ENCODE results near the gene CTCF.

The CTCF gene

GRCh38 chr16:67666559-67667452 lies 104.5 kb downstream of the CTCF start, which contains the start of the genes C16orf86 and ENKD1:
TSS of gene C16orf86 (plus strand) at chr16:67666814. CDS start at chr16:67666971, 157 bp downstream.
TSS of gene ENKD1 (minus strand) at chr16:67666750. CDS start at chr16:67666442, 308 bp downstream.
- DNase-seq = peak; percentile 86

DNA sequence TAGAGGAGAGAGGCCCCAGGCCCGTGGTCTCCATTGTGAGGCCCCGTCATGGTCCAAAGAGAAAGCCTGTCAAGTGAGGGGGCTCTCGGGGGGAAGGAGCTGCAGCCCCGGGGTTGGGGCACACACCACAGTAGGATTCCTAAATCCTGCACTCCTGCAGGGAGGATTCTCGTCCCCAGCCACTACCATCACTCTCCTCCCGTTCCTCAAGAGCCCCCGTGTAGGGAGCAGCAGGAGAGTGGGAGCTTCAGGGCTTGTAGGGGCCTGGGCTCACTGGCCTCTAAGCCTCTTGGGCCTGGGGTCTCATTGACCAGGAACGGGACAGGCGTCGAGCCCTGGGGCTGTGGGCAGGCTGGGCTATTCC lies 105.1 kb downstream of the CTCF start:
- DNase-seq = no peak

- DNase-seq = peak; percentile 88
Measured at GRCh38 chr16:67667817-67668494, 105.6 kb downstream of the CTCF start.

- DNase-seq = peak; percentile 29
Measured at GRCh38 chr16:67668495-67669157, 106.3 kb downstream of the CTCF start.

DNA sequence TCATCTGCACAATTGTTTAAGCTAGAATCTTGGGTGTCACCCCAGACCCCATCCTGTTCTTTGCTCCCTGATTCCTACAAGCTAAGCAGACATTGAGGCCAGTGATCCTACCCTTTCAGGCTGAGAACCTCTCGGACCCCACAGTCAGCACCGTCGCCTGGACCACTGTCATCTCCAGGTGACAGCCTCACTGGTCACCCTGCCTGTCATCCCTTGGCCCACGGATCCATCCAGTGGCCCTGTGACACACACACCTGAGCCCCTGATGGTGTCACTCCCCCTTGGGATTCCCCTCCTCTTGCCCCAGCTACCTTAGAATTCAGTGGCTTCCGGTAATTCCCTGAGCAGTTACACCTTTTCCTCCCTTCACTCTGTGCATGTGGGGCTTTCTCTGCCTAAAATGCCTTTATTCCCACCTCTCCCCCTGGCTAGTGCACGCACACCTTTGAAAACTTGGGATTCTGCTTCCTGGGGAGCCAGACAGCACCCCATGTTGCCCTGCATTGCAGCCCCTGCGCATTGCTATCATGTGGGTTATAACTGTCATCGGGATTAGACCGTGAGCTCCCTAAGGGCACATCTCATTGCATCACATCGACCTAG lies 107.3 kb downstream of the CTCF start:
- no peak for DNase-seq

GRCh38 chr16:67672306-67672705 lies 110.0 kb downstream of the CTCF start:
- DNase-seq = no peak

GRCh38 chr16:67672739-67673662 lies 110.7 kb downstream of the CTCF start:
- peak; percentile 65 for DNase-seq

DNA sequence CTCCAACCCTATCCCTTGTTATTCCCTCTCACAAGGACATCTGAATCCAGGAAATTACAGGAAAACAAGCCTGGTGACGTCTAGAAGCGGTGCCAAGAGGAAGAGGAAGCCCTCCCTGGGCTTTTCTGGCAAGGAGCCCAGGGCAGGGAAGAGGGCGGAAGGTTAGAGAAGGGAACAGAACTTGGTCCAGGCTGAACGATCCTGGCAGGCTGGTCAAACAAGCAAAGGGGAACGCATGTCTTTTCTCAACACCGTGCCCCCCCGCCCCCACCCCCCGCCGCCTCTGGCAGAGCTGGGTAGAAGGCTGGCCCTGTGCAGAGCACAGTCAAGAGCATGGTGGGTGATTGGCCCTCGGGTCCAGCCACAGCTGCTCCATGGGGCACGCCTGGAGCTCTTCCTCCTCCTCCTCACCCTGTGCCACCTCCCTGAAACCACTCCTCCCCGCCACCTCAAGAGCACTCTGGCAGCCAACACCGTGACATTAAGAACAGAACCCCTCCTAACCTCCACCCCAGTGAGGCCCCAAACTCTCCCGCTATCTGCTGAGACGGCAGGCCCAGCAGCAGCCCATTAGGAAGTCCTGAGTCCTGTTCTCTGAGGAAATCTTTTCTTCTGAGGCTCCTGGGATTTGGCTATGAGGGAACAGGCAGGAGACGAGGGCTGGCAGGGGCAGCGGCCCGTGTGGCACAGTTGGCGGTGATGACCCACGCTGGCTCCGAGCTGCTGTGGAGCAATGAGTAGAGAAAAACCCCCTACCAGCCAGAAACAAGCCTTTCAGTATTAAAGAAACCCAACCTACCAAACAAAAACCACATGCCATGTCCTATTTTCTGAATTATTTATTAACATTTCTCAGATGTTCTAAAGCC lies 111.6 kb downstream of the CTCF start:
- no peak for DNase-seq

DNA sequence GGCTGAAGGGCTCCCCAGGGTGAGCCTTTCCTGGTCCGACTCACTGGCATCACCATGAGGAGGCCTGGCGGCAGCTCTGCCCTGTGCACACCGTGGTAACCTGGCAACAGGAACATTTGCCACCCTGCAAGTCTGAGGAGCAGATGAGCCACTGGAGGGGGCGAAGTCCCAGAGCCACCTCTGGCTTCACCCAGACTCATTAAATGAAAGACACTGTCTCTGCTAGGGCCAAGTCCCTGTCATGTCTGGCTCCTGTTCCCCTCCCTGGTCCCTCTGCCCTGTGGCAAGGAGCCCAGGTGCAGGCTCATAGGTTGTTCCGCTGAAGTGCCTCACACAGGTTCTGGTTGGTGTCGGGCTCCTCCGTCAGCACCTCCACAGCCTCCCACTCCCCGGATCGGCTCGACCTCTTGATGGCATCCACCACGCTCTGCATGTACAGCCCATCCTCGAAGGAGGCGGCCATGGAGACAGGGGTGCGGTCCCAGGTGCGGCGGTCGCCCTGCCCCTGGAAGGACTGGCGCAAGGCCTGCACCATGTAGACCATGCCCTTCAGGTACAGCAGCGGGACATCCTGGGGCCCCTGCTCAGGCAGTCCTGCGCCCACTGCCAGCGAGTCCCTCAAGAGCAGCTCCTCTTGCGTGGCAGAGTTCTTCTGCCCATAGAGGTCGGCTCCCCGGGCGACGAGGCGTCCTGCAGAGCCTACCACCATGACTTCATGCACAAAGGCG lies 112.7 kb downstream of the CTCF start:
- DNase-seq = no peak

GRCh38 chr16:67675579-67675935 lies 113.2 kb downstream of the CTCF start:
- DNase-seq = no peak

DNA sequence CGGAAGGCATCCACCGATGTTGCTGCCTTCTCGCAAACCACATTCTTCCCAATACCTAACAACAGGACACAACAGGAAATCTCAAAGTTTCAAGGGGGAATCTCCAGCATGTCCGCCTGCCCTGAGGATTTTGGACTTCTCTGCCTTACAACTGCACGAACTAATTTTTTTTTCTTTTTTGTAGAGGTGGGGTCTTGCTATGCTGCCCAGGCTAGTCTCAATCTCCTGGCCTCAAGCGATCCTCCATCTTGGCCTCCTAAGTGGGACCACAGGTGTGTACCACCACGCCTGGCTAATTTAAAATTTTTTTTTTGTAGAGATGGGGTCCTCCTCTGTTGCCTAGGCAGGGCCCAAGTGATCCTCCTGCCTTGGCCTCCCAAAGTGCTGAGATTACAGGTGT lies 113.7 kb downstream of the CTCF start:
- no peak for DNase-seq

DNA sequence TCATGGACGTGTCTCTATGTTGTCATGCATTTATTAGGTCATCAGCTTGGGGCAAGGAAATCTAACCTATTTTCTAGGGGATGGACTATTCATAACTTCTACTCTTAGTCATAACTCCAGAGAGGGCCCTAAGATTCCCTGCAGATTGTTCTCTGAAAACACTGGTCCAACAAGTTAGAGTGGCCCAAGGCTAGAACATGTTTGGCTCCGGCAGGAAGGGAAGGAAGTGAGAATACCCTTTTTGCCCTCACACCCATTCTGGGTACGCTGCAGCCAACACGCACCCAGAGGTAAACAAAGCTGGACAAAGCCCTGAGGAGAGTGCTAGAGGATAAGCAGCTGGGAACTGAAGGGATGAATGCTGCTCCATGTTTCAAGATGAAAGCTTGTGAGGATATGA lies 114.2 kb downstream of the CTCF start:
- no peak for DNase-seq

- DNase-seq = no peak
Measured at GRCh38 chr16:67676939-67677338, 114.6 kb downstream of the CTCF start.

DNA sequence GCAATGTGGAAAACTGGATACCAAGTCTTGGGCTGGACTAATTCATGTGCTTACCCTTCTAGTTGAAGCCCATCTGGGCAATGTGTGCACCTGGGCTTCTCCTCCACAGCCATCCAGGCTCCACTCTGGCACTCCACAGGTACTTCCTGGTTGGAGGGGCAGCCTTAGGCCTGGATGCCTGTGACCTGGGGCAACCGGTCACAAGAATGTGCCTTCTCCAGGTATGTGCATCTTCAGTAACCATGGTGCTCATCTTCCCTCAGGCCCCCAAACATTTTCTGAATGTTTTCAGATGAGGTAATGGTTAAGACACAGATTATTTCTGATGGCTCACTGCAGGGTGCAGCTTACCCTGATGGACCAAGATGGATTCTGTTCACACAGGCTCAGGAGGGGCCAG lies 115.4 kb downstream of the CTCF start:
- no peak for DNase-seq

DNA sequence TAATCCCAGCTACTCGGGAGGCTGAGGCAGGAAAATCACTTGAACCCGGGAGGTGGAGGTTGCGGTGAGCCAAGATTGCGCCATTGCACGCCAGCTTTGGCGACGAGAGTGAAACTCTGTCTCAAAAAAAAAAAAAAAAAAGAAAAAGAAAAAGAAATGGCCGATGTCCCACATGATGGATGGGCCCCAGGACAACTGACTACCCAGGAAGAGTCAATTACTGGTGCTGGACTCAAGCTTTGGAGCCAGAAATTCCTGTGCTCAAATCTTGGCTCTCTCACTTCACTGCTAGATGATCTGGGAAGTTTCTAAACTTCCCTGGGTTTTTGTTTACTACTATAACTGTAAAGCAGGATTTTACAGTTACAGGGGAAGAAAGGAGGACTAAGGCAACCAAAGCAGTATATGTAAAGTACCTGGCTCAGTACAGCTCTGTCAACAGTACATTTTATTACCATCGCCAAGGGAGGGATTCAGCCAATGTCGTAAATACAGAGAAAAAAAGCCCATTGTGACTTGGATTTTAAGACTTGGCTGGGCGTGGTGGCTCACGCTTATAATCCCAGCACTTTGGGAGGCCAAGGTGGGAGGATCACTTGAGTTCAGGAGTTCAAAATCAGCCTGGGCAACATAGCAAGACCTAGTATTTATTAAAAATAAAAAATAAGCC lies 116.2 kb downstream of the CTCF start:
- no peak for DNase-seq

DNA sequence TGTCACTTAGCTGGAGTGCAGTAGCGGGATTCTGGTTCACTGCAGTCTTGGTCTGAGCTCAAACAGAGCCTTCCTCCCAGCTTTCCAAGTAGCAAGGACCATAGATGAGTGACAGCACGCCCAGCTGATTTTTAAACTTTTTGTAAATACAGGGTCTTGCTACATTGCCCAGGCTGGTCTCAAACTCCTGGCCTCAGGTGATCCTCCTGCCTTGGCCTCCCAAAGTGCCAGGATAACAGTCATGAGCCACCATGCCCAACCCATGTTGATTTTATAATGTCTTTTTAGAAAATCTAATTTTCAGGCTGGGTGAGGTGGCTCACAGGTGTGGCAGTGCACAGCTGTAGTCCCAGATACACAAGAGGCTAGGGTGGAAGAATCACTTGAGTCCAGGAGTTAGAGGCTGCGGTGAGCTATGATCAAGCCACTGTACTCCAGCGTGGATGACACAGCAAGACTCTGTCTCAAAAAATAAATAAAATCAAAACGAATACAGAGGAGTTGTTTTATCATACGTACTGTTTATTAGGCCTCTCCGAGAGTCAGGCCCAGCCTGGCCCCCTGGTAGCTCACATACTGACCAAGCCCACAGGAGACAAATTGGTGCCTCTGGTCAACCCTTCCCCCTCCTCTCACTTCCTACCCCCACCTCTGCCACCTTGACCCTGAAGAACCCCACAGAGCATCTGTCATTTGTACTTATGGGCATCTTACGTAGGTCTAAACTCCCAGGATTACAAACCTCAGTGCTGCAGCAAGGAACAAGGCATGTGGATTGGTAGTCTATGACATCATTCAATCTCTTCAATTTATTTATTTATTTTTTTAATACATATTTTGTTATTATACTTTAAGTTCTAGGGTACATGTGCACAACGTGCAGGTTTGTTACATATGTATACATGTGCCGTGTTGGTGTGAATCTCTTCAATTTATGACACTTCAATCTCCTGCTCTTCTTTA lies 117.9 kb downstream of the CTCF start:
- DNase-seq = no peak

GRCh38 chr16:67683767-67684166 lies 121.4 kb downstream of the CTCF start:
- DNase-seq = no peak

GRCh38 chr16:67685388-67686112 lies 123.2 kb downstream of the CTCF start:
- no peak for DNase-seq

Measured in CD4-positive, alpha-beta T cell treated with Interleukin-17A for 1 hour (primary cell).